IMR-90 (cell line): ENCODE data around the gene SLC26A2. TPM values are rescaled to one million over a fixed set of nuclear protein-coding genes. Genes with fewer than 3 reads are reported as not detected.

Source experiments
- ATAC-seq: fragments of 200-7000 bp; cut with Tn5 transposase; 2 replicates; pipeline ENCODE4 v1.9.1; 2020; ENCODE audit warnings: low read depth, mild to moderate bottlenecking, moderate library complexity
- BruUV-seq: library from RNA; stranded (reverse); fragments of 400-500 nt; replicated peaks from 2 replicates; lab custom pipeline; 2021; lab: Mats Ljungman, UMichigan
- CTCF ChIA-PET: fragments of 300-600 bp; formaldehyde crosslinking; extraction: SDS; loops from one replicate; lab custom pipeline; 2021; ENCODE audit warnings: antibody characterized with exemption; lab: Yijun Ruan, JAX
- POLR2A ChIA-PET: fragments of 300-600 bp; sonication (Branson Sonifier 250); formaldehyde crosslinking; loops from one replicate; lab custom pipeline; 2022; ENCODE audit warnings: antibody characterized with exemption; ENCODE audit not compliant: unreplicated experiment; lab: Charles Lee
- DNase-seq: peaks from one replicate; pipeline ENCODE4 v3.0.0; 2013
- H2AFZ ChIP-seq: replicated peaks from 2 replicates; pipeline ENCODE3; 2013; ENCODE audit warnings: low read length, mild to moderate bottlenecking; ENCODE audit not compliant: poor library complexity
- H2AK5ac ChIP-seq: 2 replicates; pipeline ENCODE4 v1.6.1; 2013; ENCODE audit warnings: low read depth, low read length, inconsistent platforms
- H2AK9ac ChIP-seq: replicated peaks from 2 replicates; pipeline ENCODE3; 2013; ENCODE audit warnings: mild to moderate bottlenecking, low read depth, low read length, moderate library complexity; ENCODE audit not compliant: poor library complexity
- H2BK120ac ChIP-seq: 2 replicates; pipeline ENCODE4 v1.6.1; 2013; ENCODE audit warnings: low read depth, low read length, inconsistent platforms
- H2BK15ac ChIP-seq: 3 replicates; pipeline ENCODE4 v1.6.1; 2013; ENCODE audit warnings: low read depth, low read length, inconsistent platforms
- H2BK20ac ChIP-seq: 2 replicates; pipeline ENCODE4 v1.6.1; 2013; ENCODE audit warnings: low read depth, mild to moderate bottlenecking, inconsistent platforms, low read length, moderate library complexity
- H2BK5ac ChIP-seq: 2 replicates; pipeline ENCODE4 v1.6.1; 2013; ENCODE audit warnings: mild to moderate bottlenecking, low read depth, low read length, inconsistent platforms; ENCODE audit not compliant: poor library complexity, severe bottlenecking
- H3K14ac ChIP-seq: replicated peaks from 2 replicates; pipeline ENCODE4 v1.6.1; 2013; ENCODE audit warnings: low read depth, low read length, inconsistent platforms
- H3K18ac ChIP-seq: 2 replicates; pipeline ENCODE4 v1.6.1; 2013; ENCODE audit warnings: low read depth, low read length, control low read depth
- H3K23ac ChIP-seq: 2 replicates; pipeline ENCODE4 v1.6.1; 2013; ENCODE audit warnings: low read depth, low read length, inconsistent platforms
- H3K27ac ChIP-seq: 2 replicates; pipeline ENCODE4 v1.5.1; 2013; ENCODE audit warnings: mild to moderate bottlenecking, control low read depth, low read length; ENCODE audit not compliant: insufficient read depth
- H3K27me3 ChIP-seq: 2 replicates; pipeline ENCODE4 v1.6.1; 2013; ENCODE audit warnings: low read length; ENCODE audit not compliant: control insufficient read depth, insufficient read depth
- H3K36me3 ChIP-seq: 2 replicates; pipeline ENCODE4 v1.6.1; 2013; ENCODE audit warnings: low read length, mixed read lengths; ENCODE audit not compliant: control insufficient read depth, insufficient read depth
- H3K4ac ChIP-seq: 2 replicates; pipeline ENCODE4 v1.6.1; 2013; ENCODE audit warnings: low read depth, low read length, inconsistent platforms
- H3K4me1 ChIP-seq: 2 replicates; pipeline ENCODE4 v1.6.1; 2013; ENCODE audit warnings: low read length, mixed read lengths; ENCODE audit not compliant: control insufficient read depth, insufficient read depth
- H3K4me2 ChIP-seq: 2 replicates; pipeline ENCODE4 v1.6.1; 2013; ENCODE audit warnings: low read depth, mild to moderate bottlenecking, control low read depth, low read length, moderate library complexity
- H3K4me3 ChIP-seq: 2 replicates; pipeline ENCODE4 v1.5.1; 2013; ENCODE audit warnings: low read depth, mild to moderate bottlenecking, control low read depth, low read length, moderate library complexity; ENCODE audit not compliant: insufficient read depth
- H3K56ac ChIP-seq: 2 replicates; pipeline ENCODE4 v1.6.1; 2013; ENCODE audit warnings: low read length, inconsistent platforms; ENCODE audit not compliant: insufficient read depth; ENCODE audit errors: extremely low read depth
- H3K79me1 ChIP-seq, 2 experiments: 2 replicates each; pipeline ENCODE4 v1.6.1; 2013; ENCODE audit warnings: low read length in 2 of 2, inconsistent platforms in 1 of 2, low read depth in 1 of 2
- H3K9ac ChIP-seq: 2 replicates; pipeline ENCODE4 v1.6.1; 2013; ENCODE audit warnings: low read depth, low read length, control low read depth
- H3K9me1 ChIP-seq: 2 replicates; pipeline ENCODE4 v1.6.1; 2013; ENCODE audit warnings: low read length, inconsistent platforms; ENCODE audit not compliant: insufficient read depth
- H3K9me3 ChIP-seq: 2 replicates; pipeline ENCODE4 v1.6.1; 2013; ENCODE audit warnings: low read length; ENCODE audit not compliant: control insufficient read depth, insufficient read depth
- H4K20me1 ChIP-seq: 2 replicates; pipeline ENCODE4 v1.6.1; 2013; ENCODE audit warnings: low read length, inconsistent platforms; ENCODE audit not compliant: insufficient read depth
- H4K5ac ChIP-seq: 2 replicates; pipeline ENCODE4 v1.6.1; 2013; ENCODE audit warnings: mild to moderate bottlenecking, low read depth, low read length, control low read depth
- H4K8ac ChIP-seq, 2 experiments: 2 replicates each; pipeline ENCODE4 v1.6.1; 2013; ENCODE audit warnings: low read depth in 2 of 2, low read length in 2 of 2, control low read depth in 1 of 2, inconsistent platforms in 1 of 2
- H4K91ac ChIP-seq: 2 replicates; pipeline ENCODE4 v1.6.1; 2013; ENCODE audit warnings: low read depth, low read length, inconsistent platforms; ENCODE audit not compliant: insufficient read depth
- CEBPB ChIP-seq: IDR thresholded peaks from 2 replicates; pipeline ENCODE4 v1.6.1; 2012; ENCODE audit warnings: low read depth, low read length, improper control_type of control experiment
- USF2 ChIP-seq: fragments of 150-350 bp; IDR thresholded peaks from 2 replicates; pipeline ENCODE4 v1.6.1; 2017; ENCODE audit warnings: mild to moderate bottlenecking, antibody characterized with exemption, low read length, low read depth
- WGBS, 2 experiments: methylation state at CpG; one replicate each; pipeline versions ENCODE4 v1.1.5 to v1.1.7; 2013; ENCODE audit warnings: missing lambda C conversion rate in 2 of 2; ENCODE audit not compliant: insufficient read length in 1 of 2; ENCODE audit errors: extremely low coverage in 2 of 2; 5-methylcytosine and 5-hydroxymethylcytosine counted together
- dilution Hi-C: fragments of 300-500 bp; cut with HindIII; formaldehyde crosslinking; loops from one replicate; pipeline ENCODE4 v1.14.3; 2018; ENCODE audit warnings: low sequenced_read_pairs; ENCODE audit not compliant: unreplicated experiment
- in situ Hi-C: fragments of 300-500 bp; cut with MboI; formaldehyde crosslinking; loops from 3 replicates; pipeline ENCODE4 v1.14.3; 2019; ENCODE audit warnings: low sequenced_read_pairs, inconsistent platforms, mixed read lengths
- intact Hi-C: fragments of 100-400 bp; cut with micrococcal nuclease; formaldehyde crosslinking; loops from 2 replicates; pipeline ENCODE4 v1.10.0; 2022
- polyA plus RNA-seq, 3 experiments: library from polyadenylated mRNA; depleted of rRNA; stranded (reverse); fragments of >200 nt; gene quantifications; 2 replicates each; pipeline ENCODE4 v1.2.3, GENCODE V29; 2012; ENCODE audit warnings: low replicate concordance in 1 of 3
- total RNA-seq: library from RNA; depleted of rRNA; stranded (reverse); fragments of >200 nt; gene quantifications from 2 replicates; pipeline ENCODE4 v1.2.3, GENCODE V29; 2012

The SLC26A2 gene
- total and polyA plus RNA-seq, 2 of the 4 experiments (the other 2 are of a cell fraction), result 2.2 to 9.9 TPM

GRCh38 chr5:149940941-149941644 lies 19.5 kb upstream of the SLC26A2 start:
- WGBS, 2 experiments, result 95% methylated on average over 3 of the region's 5 CpGs; no CpG with 5 or more reads in 1 of the 2 experiments
- no TSS peak for BruUV-seq
- Histone ChIP-seq H2BK15ac (no peak overlapping the region), H3K56ac (no peak overlapping the region), H3K79me1 (no peaks in the 10 kb centered on the region), H3K4ac (no peak overlapping the region), H3K36me3 (no peaks in the 10 kb centered on the region), H3K27ac (no peak overlapping the region), H4K8ac (no peak overlapping the region), H2AFZ (no peak overlapping the region), H3K18ac (no peak overlapping the region), H3K23ac (no peak overlapping the region), H3K4me1 (peaks cover 10% of the 10 kb centered on the region), H2BK5ac (no peak overlapping the region), H4K5ac (no peak overlapping the region), H2AK5ac (no peak overlapping the region), H3K4me3 (no peak overlapping the region), H3K27me3 (peaks cover 3% of the 10 kb centered on the region), H3K9ac (no peak overlapping the region), H2BK20ac (no peak overlapping the region), H3K4me2 (no peak overlapping the region), H2AK9ac (no peak overlapping the region), H3K9me1 (peaks cover 20% of the 10 kb centered on the region), H3K9me3 (no peaks in the 10 kb centered on the region), H2BK120ac (no peak overlapping the region), H4K91ac (no peak overlapping the region), H3K14ac (no peak overlapping the region), H4K20me1 (no peaks in the 10 kb centered on the region)
- ATAC-seq (no peak), DNase-seq (no peak)
- intact Hi-C loops (no loop called here), dilution Hi-C loops (no loop called here), in situ Hi-C loops (no loop called here)
- ChIA-PET CTCF (no interaction called here), POLR2A (no interaction called here)
- TF ChIP-seq CEBPB (0 out of 2 replicates have a peak, but pooled peaks have one; percentile 2), USF2 (no peak)
